GM13977 (cell line): ENCODE measurements around the gene SEMA6B.
"Not testable (repeated sequence)": the region's sequence is repeated elsewhere in the genome, so short reads cannot be mapped to it uniquely, and the experiment has no call there.

Experiments
- DNase-seq: peaks from one replicate; pipeline ENCODE4 v3.0.0; 2012; ENCODE audit warnings: low spot score
- CTCF ChIP-seq: IDR thresholded peaks from 2 replicates; pipeline ENCODE4 v1.5.1; 2012; ENCODE audit warnings: mild to moderate bottlenecking, control low read depth; ENCODE audit not compliant: insufficient read depth; ENCODE audit errors: extremely low read depth, missing control alignments
- in situ Hi-C: fragments of 300-500 bp; cut with MboI; formaldehyde crosslinking; loops from one replicate; pipeline ENCODE4 v1.12.0; 2022; ENCODE audit warnings: low sequenced_read_pairs, low pct_unique_long_range_greater_than_20kb, mixed read lengths, inconsistent platforms; ENCODE audit not compliant: unreplicated experiment

Gene SEMA6B

DNA sequence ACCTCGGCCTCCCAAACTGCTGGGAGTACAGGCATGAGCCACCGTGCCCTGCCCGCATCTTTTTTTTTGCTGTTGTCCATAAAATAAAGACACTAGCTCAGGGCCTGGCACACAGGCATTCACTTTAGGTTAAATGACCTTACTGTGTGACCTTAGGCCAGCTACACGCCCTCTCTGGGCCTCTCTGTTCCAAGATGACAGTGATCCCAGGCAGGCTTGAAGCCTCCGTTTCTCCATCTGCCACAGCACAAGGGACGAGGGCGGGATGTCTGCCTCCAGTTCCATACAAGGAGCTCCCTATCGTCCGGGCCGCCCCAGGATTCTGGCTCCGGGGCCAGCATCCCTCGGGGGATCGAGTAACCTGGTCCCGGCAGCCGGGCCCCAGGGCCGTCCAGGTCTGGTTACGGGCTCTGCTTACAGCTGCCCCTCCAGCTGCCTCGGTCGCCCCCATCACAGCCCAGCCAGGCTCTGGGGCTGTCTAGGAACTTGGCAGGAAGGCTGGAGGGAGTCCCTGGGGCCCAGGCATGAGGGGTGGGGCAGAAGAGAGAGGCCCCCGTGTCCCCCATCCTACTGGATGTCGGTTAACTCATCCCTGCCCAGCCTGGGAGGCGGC, 11.9 kb upstream of the SEMA6B start:
- in situ Hi-C loops: loop anchor here (10.0 kb wide), 1 partner anchor 53 kb away; no protein-coding TSS in a partner anchor

DNA sequence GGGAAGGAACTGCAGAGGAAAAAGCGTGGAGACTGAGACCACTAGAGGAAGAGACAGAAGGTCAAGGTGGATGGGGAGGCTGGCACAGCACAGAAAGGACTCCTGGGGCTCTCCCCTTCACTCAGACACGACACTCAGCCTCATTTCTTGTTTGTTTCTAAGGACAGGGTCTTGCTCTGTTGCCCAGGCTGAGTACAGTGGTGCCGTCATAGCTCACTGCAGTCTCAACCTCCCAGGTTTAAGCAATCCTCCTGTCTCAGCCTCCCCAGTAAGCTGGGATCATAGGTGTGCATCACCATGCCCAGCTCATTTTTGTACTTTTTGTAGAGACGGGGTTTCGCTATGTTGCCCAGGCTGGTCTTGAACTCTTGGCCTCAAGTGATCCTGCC, 11.4 kb upstream of the SEMA6B start:
- no peak for DNase-seq
- no peak for TF ChIP-seq CTCF
- in situ Hi-C loops: loop anchor here (10.0 kb wide), 1 partner anchor 54 kb away; no protein-coding TSS in a partner anchor

More for the DNA sequence above, 11.9 kb upstream of the SEMA6B start:
- TF ChIP-seq CTCF: no peak
- DNase-seq: no peak

GRCh38 chr19:4570402-4570801, 10.9 kb upstream of the SEMA6B start:
- in situ Hi-C loops: loop anchor here (10.0 kb wide), 1 partner anchor 54 kb away; no protein-coding TSS in a partner anchor
- no peak for DNase-seq
- no peak for TF ChIP-seq CTCF

DNA sequence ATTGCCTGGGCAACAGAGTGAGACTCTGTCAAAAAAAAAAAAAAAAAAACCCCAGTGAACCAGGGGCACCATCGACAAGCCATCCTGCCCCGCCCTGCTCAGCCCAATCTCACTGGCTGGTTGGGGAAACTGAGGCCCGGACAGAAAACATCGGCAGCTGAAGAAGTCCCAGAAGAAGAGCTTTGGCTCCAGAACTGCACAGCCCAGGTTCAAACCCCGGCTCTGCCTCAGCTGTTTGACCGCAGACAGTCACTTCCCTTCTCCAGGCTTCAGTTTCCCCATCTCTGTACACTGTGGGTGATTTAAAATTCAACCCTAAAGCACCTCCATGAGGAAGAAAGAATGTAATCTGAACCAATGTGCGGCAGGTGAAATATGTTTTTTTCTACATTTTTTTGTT, 9.4 kb upstream of the SEMA6B start:
- in situ Hi-C loops: no loop called here
- TF ChIP-seq CTCF: no peak
- no peak for DNase-seq

- TF ChIP-seq CTCF: peak; percentile 80
- in situ Hi-C loops: no loop called here
- peak; percentile 67 for DNase-seq
Observed at GRCh38 chr19:4567584-4568071, 8.1 kb upstream of the SEMA6B start.

GRCh38 chr19:4566402-4567051, 7.0 kb upstream of the SEMA6B start:
- TF ChIP-seq CTCF: no peak
- DNase-seq: no peak
- in situ Hi-C loops: no loop called here

DNA sequence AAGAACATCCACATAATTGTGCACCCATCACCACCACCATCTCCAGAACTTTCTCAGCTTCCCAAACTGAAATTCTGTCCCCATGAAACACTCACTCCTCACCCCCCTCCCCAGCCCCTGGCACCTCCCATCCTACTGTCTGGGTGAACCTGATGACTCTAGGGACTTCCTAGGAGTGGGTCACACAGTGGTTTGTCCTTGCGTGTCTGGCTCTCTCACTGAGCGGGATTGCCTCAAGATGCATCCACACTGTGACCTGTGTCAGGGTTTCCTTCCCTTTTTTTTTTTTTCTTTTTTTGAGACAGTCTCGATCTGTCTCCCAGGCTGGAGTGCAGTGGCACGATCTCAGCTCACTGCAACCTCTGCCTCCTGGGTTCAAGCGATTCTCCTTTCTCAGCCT, 4.1 kb upstream of the SEMA6B start:
- DNase-seq, in situ Hi-C loops: not testable (repeated sequence)

DNA sequence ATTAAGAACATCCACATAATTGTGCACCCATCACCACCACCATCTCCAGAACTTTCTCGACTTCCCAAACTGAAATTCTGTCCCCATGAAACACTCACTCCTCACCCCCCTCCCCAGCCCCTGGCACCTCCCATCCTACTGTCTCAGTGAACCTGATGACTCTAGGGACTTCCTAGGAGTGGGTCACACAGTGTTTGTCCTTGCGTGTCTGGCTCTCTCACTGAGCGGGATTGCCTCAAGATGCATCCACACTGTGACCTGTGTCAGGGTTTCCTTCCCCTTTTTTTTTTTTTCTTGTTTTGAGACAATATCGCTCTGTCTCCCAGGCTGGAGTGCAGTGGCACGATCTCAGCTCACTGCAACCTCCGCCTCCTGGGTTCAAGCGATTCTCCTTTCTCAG, 2.6 kb upstream of the SEMA6B start:
- DNase-seq, in situ Hi-C loops: not testable (repeated sequence)
